IMR-90 (cell line): ENCODE data around the gene LIMK2.

Source experiments
- BHLHE40 ChIP-seq: fragments of 150-350 bp; IDR thresholded peaks from 2 replicates; pipeline ENCODE4 v1.6.1; 2016; ENCODE audit warnings: mild to moderate bottlenecking, low read depth, low read length
- CEBPB ChIP-seq: IDR thresholded peaks from 2 replicates; pipeline ENCODE4 v1.6.1; 2012; ENCODE audit warnings: low read depth, low read length, improper control_type of control experiment
- CHD1 ChIP-seq: IDR thresholded peaks from 2 replicates; pipeline ENCODE4 v1.6.1; 2012; ENCODE audit warnings: low read depth, low read length, improper control_type of control experiment
- MAFK ChIP-seq: IDR thresholded peaks from 2 replicates; pipeline ENCODE4 v1.6.1; 2012; ENCODE audit warnings: low read depth, low read length, improper control_type of control experiment
- MXI1 ChIP-seq: IDR thresholded peaks from 2 replicates; pipeline ENCODE4 v1.6.1; 2012; ENCODE audit warnings: low read depth, mild to moderate bottlenecking, low read length, moderate library complexity, borderline replicate concordance
- NFE2L2 ChIP-seq: fragments of 150-350 bp; IDR thresholded peaks from 2 replicates; pipeline ENCODE4 v1.6.1; 2016; ENCODE audit warnings: low read depth, mild to moderate bottlenecking, low read length
- POLR2A ChIP-seq: IDR thresholded peaks from 2 replicates; pipeline ENCODE4 v1.6.1; 2012; ENCODE audit warnings: mild to moderate bottlenecking, low read depth, low read length
- RAD21 ChIP-seq: IDR thresholded peaks from 2 replicates; pipeline ENCODE4 v1.6.1; 2012; ENCODE audit warnings: low read length, improper control_type of control experiment
- RCOR1 ChIP-seq: IDR thresholded peaks from 2 replicates; pipeline ENCODE4 v1.6.1; 2012; ENCODE audit warnings: mild to moderate bottlenecking, low read length, improper control_type of control experiment; ENCODE audit not compliant: insufficient replicate concordance
- RFX5 ChIP-seq: IDR thresholded peaks from 2 replicates; pipeline ENCODE4 v1.8.0; 2012; ENCODE audit warnings: low read depth, mild to moderate bottlenecking, low read length, moderate library complexity
- TF ChIP-seq, protein P1 (sequence below): conservative IDR thresholded peaks from 2 replicates; pipeline ENCODE4 v1.5.1; 2012; ENCODE audit warnings: mild to moderate bottlenecking, low read depth, low read length, improper control_type of control experiment
- TF ChIP-seq, protein P2 (sequence below): fragments of 150-350 bp; IDR thresholded peaks from 2 replicates; pipeline ENCODE4 v1.6.1; 2017; ENCODE audit warnings: mild to moderate bottlenecking, antibody characterized with exemption, low read length, low read depth
- TF ChIP-seq, protein P3 (sequence below): fragments of 150-350 bp; IDR thresholded peaks from 2 replicates; pipeline ENCODE4 v1.6.1; 2016; ENCODE audit warnings: low read depth, mild to moderate bottlenecking, low read length, moderate library complexity, borderline replicate concordance

GRCh38 chr22:31227186-31227585 lies 15.1 kb downstream of the LIMK2 start:
- TF ChIP-seq MXI1 (no peak), CHD1 (no peak), POLR2A (no peak), BHLHE40 (no peak), RAD21 (no peak), MAFK (no peak), CEBPB (no peak), RCOR1 (no peak), RFX5 (no peak), NFE2L2 (no peak)
- TF ChIP-seq, protein P1, sequence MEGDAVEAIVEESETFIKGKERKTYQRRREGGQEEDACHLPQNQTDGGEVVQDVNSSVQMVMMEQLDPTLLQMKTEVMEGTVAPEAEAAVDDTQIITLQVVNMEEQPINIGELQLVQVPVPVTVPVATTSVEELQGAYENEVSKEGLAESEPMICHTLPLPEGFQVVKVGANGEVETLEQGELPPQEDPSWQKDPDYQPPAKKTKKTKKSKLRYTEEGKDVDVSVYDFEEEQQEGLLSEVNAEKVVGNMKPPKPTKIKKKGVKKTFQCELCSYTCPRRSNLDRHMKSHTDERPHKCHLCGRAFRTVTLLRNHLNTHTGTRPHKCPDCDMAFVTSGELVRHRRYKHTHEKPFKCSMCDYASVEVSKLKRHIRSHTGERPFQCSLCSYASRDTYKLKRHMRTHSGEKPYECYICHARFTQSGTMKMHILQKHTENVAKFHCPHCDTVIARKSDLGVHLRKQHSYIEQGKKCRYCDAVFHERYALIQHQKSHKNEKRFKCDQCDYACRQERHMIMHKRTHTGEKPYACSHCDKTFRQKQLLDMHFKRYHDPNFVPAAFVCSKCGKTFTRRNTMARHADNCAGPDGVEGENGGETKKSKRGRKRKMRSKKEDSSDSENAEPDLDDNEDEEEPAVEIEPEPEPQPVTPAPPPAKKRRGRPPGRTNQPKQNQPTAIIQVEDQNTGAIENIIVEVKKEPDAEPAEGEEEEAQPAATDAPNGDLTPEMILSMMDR, result no peak
- TF ChIP-seq, protein P2, sequence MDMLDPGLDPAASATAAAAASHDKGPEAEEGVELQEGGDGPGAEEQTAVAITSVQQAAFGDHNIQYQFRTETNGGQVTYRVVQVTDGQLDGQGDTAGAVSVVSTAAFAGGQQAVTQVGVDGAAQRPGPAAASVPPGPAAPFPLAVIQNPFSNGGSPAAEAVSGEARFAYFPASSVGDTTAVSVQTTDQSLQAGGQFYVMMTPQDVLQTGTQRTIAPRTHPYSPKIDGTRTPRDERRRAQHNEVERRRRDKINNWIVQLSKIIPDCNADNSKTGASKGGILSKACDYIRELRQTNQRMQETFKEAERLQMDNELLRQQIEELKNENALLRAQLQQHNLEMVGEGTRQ, result no peak
- TF ChIP-seq, protein P3, sequence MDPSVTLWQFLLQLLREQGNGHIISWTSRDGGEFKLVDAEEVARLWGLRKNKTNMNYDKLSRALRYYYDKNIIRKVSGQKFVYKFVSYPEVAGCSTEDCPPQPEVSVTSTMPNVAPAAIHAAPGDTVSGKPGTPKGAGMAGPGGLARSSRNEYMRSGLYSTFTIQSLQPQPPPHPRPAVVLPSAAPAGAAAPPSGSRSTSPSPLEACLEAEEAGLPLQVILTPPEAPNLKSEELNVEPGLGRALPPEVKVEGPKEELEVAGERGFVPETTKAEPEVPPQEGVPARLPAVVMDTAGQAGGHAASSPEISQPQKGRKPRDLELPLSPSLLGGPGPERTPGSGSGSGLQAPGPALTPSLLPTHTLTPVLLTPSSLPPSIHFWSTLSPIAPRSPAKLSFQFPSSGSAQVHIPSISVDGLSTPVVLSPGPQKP, result no peak
